Astrocyte of the hippocampus (primary cell): ENCODE measurements around the gene TMEM171.

Experiments used
- DNase-seq: peaks from one replicate; pipeline ENCODE4 v3.0.0; 2011; ENCODE audit warnings: low read depth, low spot score

Gene TMEM171

GRCh38 chr5:73119451-73120157 lies 771 bp upstream of the TMEM171 start:
- no peak for DNase-seq

GRCh38 chr5:73121119-73121463 lies 716 bp downstream of the TMEM171 start:
- peak; percentile 25 for DNase-seq

GRCh38 chr5:73122875-73123810 lies 2.8 kb downstream of the TMEM171 start:
- DNase-seq = no peak

- no peak for DNase-seq
These were observed 4.9 kb downstream of the TMEM171 start for GRCh38 chr5:73125289-73125688.

- no peak for DNase-seq
These were observed 6.0 kb downstream of the TMEM171 start for GRCh38 chr5:73126381-73126780.

GRCh38 chr5:73126957-73127356 lies 6.6 kb downstream of the TMEM171 start:
- DNase-seq = no peak

- no peak for DNase-seq
These were observed 8.8 kb downstream of the TMEM171 start for GRCh38 chr5:73129143-73129542.

- no peak for DNase-seq
These were observed 10.4 kb downstream of the TMEM171 start for GRCh38 chr5:73130811-73131210.

- DNase-seq = no peak
These were observed 11.5 kb downstream of the TMEM171 start for GRCh38 chr5:73131711-73132425.

- no peak for DNase-seq
These were observed 12.4 kb downstream of the TMEM171 start for GRCh38 chr5:73132759-73133158.

- no peak for DNase-seq
These were observed 14.6 kb downstream of the TMEM171 start for GRCh38 chr5:73135021-73135420.

GRCh38 chr5:73135429-73136054 lies 15.2 kb downstream of the TMEM171 start:
- DNase-seq = no peak

- DNase-seq = no peak
These were observed 15.7 kb downstream of the TMEM171 start for GRCh38 chr5:73136055-73136562.

GRCh38 chr5:73137563-73138530 lies 17.5 kb downstream of the TMEM171 start:
- no peak for DNase-seq

GRCh38 chr5:73139485-73139884 lies 19.1 kb downstream of the TMEM171 start:
- no peak for DNase-seq

GRCh38 chr5:73140801-73141200 lies 20.4 kb downstream of the TMEM171 start:
- no peak for DNase-seq

- DNase-seq = no peak
These were observed 21.7 kb downstream of the TMEM171 start for GRCh38 chr5:73142035-73142434.

- no peak for DNase-seq
These were observed 23.3 kb downstream of the TMEM171 start for GRCh38 chr5:73143716-73144115.

- no peak for DNase-seq
These were observed 29.2 kb downstream of the TMEM171 start for GRCh38 chr5:73149540-73149939.

GRCh38 chr5:73150876-73151275 lies 30.5 kb downstream of the TMEM171 start:
- no peak for DNase-seq
